Measurements from ENCODE around the gene DHX35. TPM values are rescaled to one million over a fixed set of nuclear protein-coding genes. Genes with fewer than 3 reads are reported as not detected.

Gene DHX35
- total RNA-seq, 2 experiments from 2014 or later: 13.0 to 15.6 TPM

GRCh38 chr20:39082622-39083398 lies 120.7 kb downstream of the DHX35 start:
- intact Hi-C loops (cut with micrococcal nuclease; ENCODE audit: unreplicated experiment): no loop called here
- Histone ChIP-seq H4K20me1 (ENCODE audit: insufficient read depth, low read length) (no peaks in the 10 kb centered on the region), H3K9me2 (ENCODE audit: insufficient read depth, low read length) (no peaks in the 10 kb centered on the region), H3K27ac (ENCODE audit: low read depth, low read length, poor library complexity, severe bottlenecking) (no peak overlapping the region), H3K79me2 (ENCODE audit: insufficient read depth, low read depth, low read length) (no peaks in the 10 kb centered on the region), H3K4me2 (ENCODE audit: low read length) (no peak overlapping the region), H3K4me3 (ENCODE audit: low read depth, low read length, poor library complexity, severe bottlenecking) (no peak overlapping the region), H3K4me1 (ENCODE audit: insufficient read depth, low read length, poor library complexity, severe bottlenecking) (no peaks in the 10 kb centered on the region), H3K36me3 (ENCODE audit: insufficient read depth, low read length) (no peaks in the 10 kb centered on the region), H2AFZ (ENCODE audit: low read length) (no peak overlapping the region), H3K9me3 (ENCODE audit: low read length) (no peaks in the 10 kb centered on the region)
- ChIA-PET CTCF (ENCODE audit: unreplicated experiment) (no interaction called here), POLR2A (no interaction called here)
- TF ChIP-seq EZH2phosphoT487 (IDR thresholded peaks at IDR 0.05; ENCODE audit: borderline replicate concordance, low read depth, low read length) (no peak), CTCF (conservative IDR thresholded peaks at IDR 0.05; ENCODE audit: low read length) (no peak)
- DNase-seq (ENCODE audit: low spot score): no peak
- no TSS peak for BruUV-seq (replicated peaks)

DNA sequence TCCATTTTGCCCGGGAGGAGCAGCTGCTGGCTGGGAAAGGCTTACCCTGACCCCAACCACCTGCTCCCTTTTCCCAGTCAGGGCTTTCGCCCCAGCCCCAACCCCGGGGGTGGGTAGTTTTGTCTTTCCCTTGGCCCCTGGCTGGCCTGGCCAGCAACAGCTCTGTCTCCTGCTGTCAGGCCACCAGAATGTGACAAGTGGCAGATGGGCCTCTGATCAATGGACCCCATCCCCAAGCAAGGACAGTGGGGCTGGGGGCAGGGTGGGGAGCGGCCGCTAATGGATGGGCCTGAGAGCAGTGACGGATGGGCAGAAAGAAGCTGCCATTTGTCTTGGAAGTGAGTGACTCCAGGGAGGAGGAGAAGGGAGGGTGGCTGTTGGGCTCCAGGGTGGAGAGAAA lies 121.6 kb downstream of the DHX35 start:
- no peak for DNase-seq (ENCODE audit: low spot score)
- no peaks in the 10 kb centered on the region for H4K20me1 ChIP-seq (ENCODE audit: insufficient read depth, low read length)
- H3K36me3 ChIP-seq (ENCODE audit: insufficient read depth, low read length): no peaks in the 10 kb centered on the region
- TF ChIP-seq EZH2phosphoT487 (IDR thresholded peaks at IDR 0.05; ENCODE audit: borderline replicate concordance, low read depth, low read length) (no peak), CTCF (conservative IDR thresholded peaks at IDR 0.05; ENCODE audit: low read length) (no peak)
- H3K4me3 ChIP-seq (ENCODE audit: low read depth, low read length, poor library complexity, severe bottlenecking): no peak overlapping the region
- ChIA-PET CTCF (ENCODE audit: unreplicated experiment) (no interaction called here), POLR2A (no interaction called here)
- no peaks in the 10 kb centered on the region for H3K4me1 ChIP-seq (ENCODE audit: insufficient read depth, low read length, poor library complexity, severe bottlenecking)
- no peak overlapping the region for H3K4me2 ChIP-seq (ENCODE audit: low read length)
- no peaks in the 10 kb centered on the region for H3K9me2 ChIP-seq (ENCODE audit: insufficient read depth, low read length)
- BruUV-seq (replicated peaks): no TSS peak
- intact Hi-C loops (cut with micrococcal nuclease; ENCODE audit: unreplicated experiment): no loop called here
- no peaks in the 10 kb centered on the region for H3K79me2 ChIP-seq (ENCODE audit: insufficient read depth, low read depth, low read length)
- H2AFZ ChIP-seq (ENCODE audit: low read length): no peak overlapping the region
- H3K9me3 ChIP-seq (ENCODE audit: low read length): no peaks in the 10 kb centered on the region
- no peak overlapping the region for H3K27ac ChIP-seq (ENCODE audit: low read depth, low read length, poor library complexity, severe bottlenecking)

DNA sequence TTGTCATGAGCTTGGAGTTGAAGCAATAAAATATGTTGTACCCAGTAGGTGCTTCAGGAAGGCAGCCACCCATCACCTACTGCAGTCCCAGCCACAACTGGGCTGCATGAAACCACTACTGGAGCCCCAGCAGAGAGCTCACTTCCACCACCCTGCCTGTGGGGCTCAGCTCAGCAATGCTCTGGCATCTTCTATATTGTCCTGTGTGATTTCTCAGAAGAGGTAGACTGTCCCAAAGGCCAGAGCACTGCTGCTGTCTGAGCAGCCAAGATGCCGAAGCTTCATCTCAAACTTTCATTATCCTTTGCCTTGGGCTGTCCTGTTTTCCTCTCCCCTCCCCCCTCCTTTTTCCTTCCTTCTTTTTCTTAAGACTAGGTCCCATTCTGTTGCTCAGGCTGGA lies 126.9 kb downstream of the DHX35 start:
- POLR2A ChIA-PET: no interaction called here
- H3K27ac ChIP-seq (ENCODE audit: low read depth, low read length, poor library complexity, severe bottlenecking): no peak overlapping the region
- no peak overlapping the region for H3K4me2 ChIP-seq (ENCODE audit: low read length)
- CTCF ChIA-PET (ENCODE audit: unreplicated experiment): no interaction called here
- H3K4me1 ChIP-seq (ENCODE audit: insufficient read depth, low read length, poor library complexity, severe bottlenecking): no peaks in the 10 kb centered on the region
- intact Hi-C loops (cut with micrococcal nuclease; ENCODE audit: unreplicated experiment): no loop called here
- H3K9me2 ChIP-seq (ENCODE audit: insufficient read depth, low read length): no peaks in the 10 kb centered on the region
- no peak overlapping the region for H2AFZ ChIP-seq (ENCODE audit: low read length)
- no peaks in the 10 kb centered on the region for H3K9me3 ChIP-seq (ENCODE audit: low read length)
- H3K79me2 ChIP-seq (ENCODE audit: insufficient read depth, low read depth, low read length): no peaks in the 10 kb centered on the region
- no peak overlapping the region for H3K4me3 ChIP-seq (ENCODE audit: low read depth, low read length, poor library complexity, severe bottlenecking)
- no peaks in the 10 kb centered on the region for H3K36me3 ChIP-seq (ENCODE audit: insufficient read depth, low read length)
- BruUV-seq (replicated peaks): no TSS peak
- no peak for DNase-seq (ENCODE audit: low spot score)
- TF ChIP-seq EZH2phosphoT487 (IDR thresholded peaks at IDR 0.05; ENCODE audit: borderline replicate concordance, low read depth, low read length) (no peak), CTCF (conservative IDR thresholded peaks at IDR 0.05; ENCODE audit: low read length) (no peak)
- H4K20me1 ChIP-seq (ENCODE audit: insufficient read depth, low read length): no peaks in the 10 kb centered on the region
